ENCODE measurements around the gene ADSL.

DNA sequence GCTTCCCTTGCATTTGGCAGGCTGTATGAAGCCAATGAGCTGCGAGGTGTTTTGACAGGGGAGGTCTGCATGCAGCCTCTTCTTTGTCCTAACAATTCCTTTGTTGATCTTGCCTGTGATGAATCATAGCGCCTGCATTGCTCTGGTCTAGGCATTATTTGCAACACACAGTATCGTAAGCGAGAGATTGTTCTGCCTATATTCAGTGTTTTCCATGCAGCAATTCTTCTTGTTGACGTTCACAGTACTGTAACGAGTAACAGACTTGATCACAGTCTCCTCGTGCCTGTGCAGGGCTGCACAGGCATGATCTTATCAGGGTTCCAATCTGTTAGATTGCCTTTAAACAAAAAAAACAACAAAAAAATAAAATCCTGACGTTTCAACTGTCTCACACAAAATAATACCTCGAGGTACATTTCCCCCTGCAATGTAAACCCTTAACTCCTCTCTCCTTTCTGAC lies 13.9 kb upstream of the ADSL start:
- TF ChIP-seq, protein P1, sequence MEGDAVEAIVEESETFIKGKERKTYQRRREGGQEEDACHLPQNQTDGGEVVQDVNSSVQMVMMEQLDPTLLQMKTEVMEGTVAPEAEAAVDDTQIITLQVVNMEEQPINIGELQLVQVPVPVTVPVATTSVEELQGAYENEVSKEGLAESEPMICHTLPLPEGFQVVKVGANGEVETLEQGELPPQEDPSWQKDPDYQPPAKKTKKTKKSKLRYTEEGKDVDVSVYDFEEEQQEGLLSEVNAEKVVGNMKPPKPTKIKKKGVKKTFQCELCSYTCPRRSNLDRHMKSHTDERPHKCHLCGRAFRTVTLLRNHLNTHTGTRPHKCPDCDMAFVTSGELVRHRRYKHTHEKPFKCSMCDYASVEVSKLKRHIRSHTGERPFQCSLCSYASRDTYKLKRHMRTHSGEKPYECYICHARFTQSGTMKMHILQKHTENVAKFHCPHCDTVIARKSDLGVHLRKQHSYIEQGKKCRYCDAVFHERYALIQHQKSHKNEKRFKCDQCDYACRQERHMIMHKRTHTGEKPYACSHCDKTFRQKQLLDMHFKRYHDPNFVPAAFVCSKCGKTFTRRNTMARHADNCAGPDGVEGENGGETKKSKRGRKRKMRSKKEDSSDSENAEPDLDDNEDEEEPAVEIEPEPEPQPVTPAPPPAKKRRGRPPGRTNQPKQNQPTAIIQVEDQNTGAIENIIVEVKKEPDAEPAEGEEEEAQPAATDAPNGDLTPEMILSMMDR (IDR thresholded peaks at IDR 0.05): no peak
- no peak for TF ChIP-seq POLR2AphosphoS5 (IDR thresholded peaks at IDR 0.05)
